Panc1 (cell line): ENCODE data around the gene ZFAND3. TPM values are rescaled to one million over a fixed set of nuclear protein-coding genes. Genes with fewer than 3 reads are reported as not detected.
A peak's percentile ranks its signal among the peaks of the same experiment; 100 is the strongest.

Experiments
- ATAC-seq: fragments of 200-7000 bp; cut with Tn5 transposase; 2 replicates; pipeline ENCODE4 v1.9.1; 2020; ENCODE audit warnings: mild to moderate bottlenecking, moderate library complexity
- BruUV-seq: library from RNA; stranded (reverse); fragments of 400-500 nt; replicated peaks from 2 replicates; lab custom pipeline; 2021; lab: Mats Ljungman, UMichigan
- CTCF ChIA-PET: fragments of 300-600 bp; sonication (Branson Sonifier 250); formaldehyde crosslinking; loops from one replicate; lab custom pipeline; 2022; ENCODE audit warnings: antibody characterized with exemption; lab: Charles Lee
- POLR2A ChIA-PET: fragments of 300-600 bp; sonication (Branson Sonifier 250); formaldehyde crosslinking; loops from one replicate; lab custom pipeline; 2022; ENCODE audit warnings: antibody characterized with exemption; lab: Charles Lee
- DNase-seq: peaks from one replicate; pipeline ENCODE4 v3.0.0-alpha.2; 2010; ENCODE audit warnings: low read depth, low spot score
- H3K27ac ChIP-seq: 2 replicates; pipeline ENCODE4 v1.5.1; 2011; ENCODE audit warnings: mild to moderate bottlenecking, low read length, inconsistent platforms
- H3K27me3 ChIP-seq: fragments of 200-500 bp; sonication (Bioruptor generic); 2 replicates; pipeline ENCODE4 v1.6.0; 2014; ENCODE audit warnings: low read length, inconsistent platforms; ENCODE audit not compliant: control insufficient read depth, insufficient read depth
- H3K36me3 ChIP-seq: fragments of 200-500 bp; sonication (Bioruptor generic); 2 replicates; pipeline ENCODE4 v1.5.1; 2014; ENCODE audit warnings: inconsistent platforms, mild to moderate bottlenecking, low read length, moderate library complexity; ENCODE audit not compliant: control insufficient read depth, insufficient read depth
- H3K4me1 ChIP-seq: 2 replicates; pipeline ENCODE4 v1.5.1; 2011; ENCODE audit warnings: inconsistent platforms, mild to moderate bottlenecking, low read length, moderate library complexity; ENCODE audit not compliant: control insufficient read depth, insufficient read depth
- H3K4me3 ChIP-seq, 2 experiments: 2 replicates each; pipeline ENCODE4 v1.5.1; 2011 to 2012; ENCODE audit warnings: low read depth in 2 of 2, low read length in 2 of 2, mild to moderate bottlenecking in 2 of 2, inconsistent platforms in 1 of 2, moderate library complexity in 1 of 2
- H3K9me3 ChIP-seq: fragments of 200-500 bp; sonication (Bioruptor generic); 2 replicates; pipeline ENCODE4 v1.5.1; 2014; ENCODE audit warnings: low read depth, mild to moderate bottlenecking, inconsistent platforms, low read length, moderate library complexity; ENCODE audit not compliant: control insufficient read depth, insufficient read depth
- CTCF ChIP-seq: fragments of 450-650 bp; IDR thresholded peaks from 2 replicates; pipeline ENCODE4 v1.5.1; 2017; ENCODE audit warnings: mild to moderate bottlenecking
- POLR2AphosphoS5 ChIP-seq: IDR thresholded peaks from 2 replicates; pipeline ENCODE4 v1.6.1; 2012; ENCODE audit warnings: mild to moderate bottlenecking, low read depth, low read length, moderate library complexity
- REST ChIP-seq, 2 experiments: IDR thresholded peaks; 2 replicates each; pipeline ENCODE4 v1.6.1; 2011 to 2012; ENCODE audit warnings: low read depth in 2 of 2, control low read depth in 1 of 2, low read length in 1 of 2, mild to moderate bottlenecking in 1 of 2, moderate library complexity in 1 of 2; ENCODE audit not compliant: insufficient read depth in 1 of 2
- SIN3A ChIP-seq: IDR thresholded peaks from 2 replicates; pipeline ENCODE4 v1.6.1; 2012; ENCODE audit warnings: low read depth, mild to moderate bottlenecking, low read length, moderate library complexity, borderline replicate concordance; ENCODE audit not compliant: insufficient read depth
- TCF7L2 ChIP-seq: IDR thresholded peaks from 2 replicates; pipeline ENCODE4 v1.6.1; 2011; ENCODE audit warnings: mild to moderate bottlenecking, low read depth, low read length, inconsistent platforms
- in situ Hi-C: cut with HindIII; loops from 2 replicates; pipeline ENCODE4 v1.10.0; 2016; ENCODE audit warnings: low sequenced_read_pairs, low pct_unique_long_range_greater_than_20kb
- intact Hi-C: fragments of 100-400 bp; cut with micrococcal nuclease; formaldehyde crosslinking; loops from one replicate; pipeline ENCODE4 v1.10.0; 2022; ENCODE audit not compliant: unreplicated experiment
- total RNA-seq: library from RNA; stranded (reverse); gene quantifications from one replicate; pipeline ENCODE4 v1.2.1, GENCODE V29; 2021; ENCODE audit not compliant: unreplicated experiment

ZFAND3 gene
- total RNA-seq, 1 experiment from 2014 or later = 95.9 TPM

- in situ Hi-C loops = no loop called here
- H3K9me3 ChIP-seq = peaks cover 9% of the 10 kb centered on the region; the same call in 1 of the 2 replicates
- no peak overlapping the region for H3K27ac ChIP-seq
- TF ChIP-seq SIN3A (no peak), CTCF (no peak), REST (IDR thresholded peaks at IDR 0.05; ENCODE audit: insufficient read depth in 1 of 2, low read depth in 2 of 2, low read length in 1 of 2) (no peak), TCF7L2 (no peak), POLR2AphosphoS5 (no peak)
- POLR2A ChIA-PET = no interaction called here
- BruUV-seq = TSS peak; percentile 7
- H3K36me3 ChIP-seq = no peaks in the 10 kb centered on the region
- no peaks in the 10 kb centered on the region for H3K4me1 ChIP-seq
- CTCF ChIA-PET = no interaction called here
- intact Hi-C loops = loop anchor here (10.0 kb wide), 2 partner anchors 221 to 311 kb away; no protein-coding TSS in a partner anchor
- DNase-seq = no peak
- no peak for ATAC-seq
- H3K27me3 ChIP-seq = no peaks in the 10 kb centered on the region
- H3K4me3 ChIP-seq = no peak overlapping the region
Observed at GRCh38 chr6:38015341-38015740, 195.8 kb downstream of the ZFAND3 start.

GRCh38 chr6:38016824-38017223 is 197.3 kb downstream of the ZFAND3 start:
- Histone ChIP-seq H3K27ac (no peak overlapping the region), H3K36me3 (no peaks in the 10 kb centered on the region), H3K27me3 (no peaks in the 10 kb centered on the region), H3K4me1 (no peaks in the 10 kb centered on the region), H3K9me3 (no peaks in the 10 kb centered on the region), H3K4me3 (no peak overlapping the region)
- TF ChIP-seq CTCF (no peak), POLR2AphosphoS5 (no peak), REST (IDR thresholded peaks at IDR 0.05; ENCODE audit: insufficient read depth in 1 of 2, low read depth in 2 of 2, low read length in 1 of 2) (no peak), TCF7L2 (no peak), SIN3A (no peak)
- DNase-seq = no peak
- in situ Hi-C loops = no loop called here
- no peak for ATAC-seq
- BruUV-seq = no TSS peak
- ChIA-PET CTCF (no interaction called here), POLR2A (no interaction called here)
- intact Hi-C loops = loop anchor here (10.0 kb wide), 2 partner anchors 222 to 312 kb away; no protein-coding TSS in a partner anchor
